ENCODE data around the gene SLC38A3.
"Not testable (repeated sequence)": the region's sequence is repeated elsewhere in the genome, so short reads cannot be mapped to it uniquely, and the experiment has no call there.

Gene SLC38A3

DNA sequence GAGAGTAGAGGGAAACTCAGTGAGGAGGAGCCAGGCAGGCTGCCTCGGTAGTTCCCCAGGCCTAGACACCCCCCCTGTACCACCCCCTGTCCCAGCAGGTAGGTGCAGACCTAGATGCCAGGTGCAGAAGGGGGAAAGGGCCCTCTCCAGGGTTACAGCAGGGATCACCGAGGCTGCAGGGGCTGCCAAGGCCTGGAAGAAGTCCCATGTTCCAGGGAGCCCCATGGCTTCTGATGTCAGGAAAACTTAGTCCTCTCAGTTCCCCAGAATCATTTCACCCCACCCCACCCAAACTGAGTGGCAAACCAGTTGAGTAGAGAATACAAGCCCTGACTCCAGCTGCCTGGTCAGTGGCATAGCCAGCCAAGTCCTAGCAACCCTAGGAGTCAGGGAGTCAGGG lies 56.4 kb downstream of the SLC38A3 start:
- H3K27me3 Mint-ChIP-seq = peaks cover 4% of the 10 kb centered on the region
- peaks cover 10% of the 10 kb centered on the region for H3K36me3 Mint-ChIP-seq (ENCODE audit: low read depth)
- no peak for ATAC-seq
- peaks cover 4% of the 10 kb centered on the region for H3K4me1 Mint-ChIP-seq
- DNase-seq = no peak
- H3K9me3 Mint-ChIP-seq = no peaks in the 10 kb centered on the region
- no peak overlapping the region for H3K4me3 Mint-ChIP-seq
- no peak overlapping the region for H3K27ac Mint-ChIP-seq

DNA sequence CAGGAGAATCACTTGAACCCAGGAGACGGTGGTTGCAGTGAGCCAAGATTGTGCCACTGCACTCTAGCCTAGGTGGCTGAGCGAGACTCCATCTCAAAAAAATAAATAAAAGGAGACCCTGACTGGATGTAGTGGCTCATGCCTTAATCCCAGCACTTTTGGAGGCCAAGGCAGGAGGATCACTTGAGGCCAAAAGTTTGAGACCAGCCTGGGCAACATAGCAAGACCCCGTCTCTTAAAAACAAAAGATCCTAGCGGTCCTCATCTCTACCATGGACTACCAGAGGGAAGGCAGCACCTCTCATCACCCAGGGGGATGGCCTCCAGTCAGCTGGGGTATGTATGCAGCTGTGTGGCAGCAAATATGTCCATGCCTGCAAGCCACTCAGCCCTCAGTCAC lies 57.1 kb downstream of the SLC38A3 start:
- peaks cover 11% of the 10 kb centered on the region for H3K27me3 Mint-ChIP-seq
- ATAC-seq; H3K4me1 Mint-ChIP-seq; H3K4me3 Mint-ChIP-seq; H3K27ac Mint-ChIP-seq; H3K9me3 Mint-ChIP-seq; DNase-seq; H3K36me3 Mint-ChIP-seq (ENCODE audit: low read depth): not testable (repeated sequence)

DNA sequence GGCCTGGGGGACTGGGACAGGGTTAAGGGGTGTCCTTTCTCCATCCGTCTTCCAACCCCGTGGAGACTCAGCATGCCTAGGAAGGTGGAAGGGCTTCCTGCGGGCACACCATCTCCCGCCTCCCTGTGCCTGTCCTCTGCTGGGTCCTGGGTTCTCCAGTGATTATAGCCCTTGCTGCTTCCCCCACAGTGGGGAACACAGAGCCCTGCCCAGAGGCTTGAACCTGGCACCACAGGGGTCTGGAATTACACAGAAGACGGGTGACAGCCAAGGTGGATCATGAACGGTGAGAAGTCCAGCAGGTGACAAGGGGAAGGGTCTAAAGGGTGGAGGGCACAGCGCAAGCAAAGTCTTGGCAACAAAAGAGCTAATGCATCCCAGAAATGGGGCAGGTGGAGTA lies 57.7 kb downstream of the SLC38A3 start:
- H3K4me1 Mint-ChIP-seq = peaks cover 4% of the 10 kb centered on the region
- no peak overlapping the region for H3K4me3 Mint-ChIP-seq
- ATAC-seq = no peak
- no peak overlapping the region for H3K27ac Mint-ChIP-seq
- DNase-seq = no peak
- no peaks in the 10 kb centered on the region for H3K36me3 Mint-ChIP-seq (ENCODE audit: low read depth)
- peaks cover 12% of the 10 kb centered on the region for H3K27me3 Mint-ChIP-seq
- no peaks in the 10 kb centered on the region for H3K9me3 Mint-ChIP-seq

DNA sequence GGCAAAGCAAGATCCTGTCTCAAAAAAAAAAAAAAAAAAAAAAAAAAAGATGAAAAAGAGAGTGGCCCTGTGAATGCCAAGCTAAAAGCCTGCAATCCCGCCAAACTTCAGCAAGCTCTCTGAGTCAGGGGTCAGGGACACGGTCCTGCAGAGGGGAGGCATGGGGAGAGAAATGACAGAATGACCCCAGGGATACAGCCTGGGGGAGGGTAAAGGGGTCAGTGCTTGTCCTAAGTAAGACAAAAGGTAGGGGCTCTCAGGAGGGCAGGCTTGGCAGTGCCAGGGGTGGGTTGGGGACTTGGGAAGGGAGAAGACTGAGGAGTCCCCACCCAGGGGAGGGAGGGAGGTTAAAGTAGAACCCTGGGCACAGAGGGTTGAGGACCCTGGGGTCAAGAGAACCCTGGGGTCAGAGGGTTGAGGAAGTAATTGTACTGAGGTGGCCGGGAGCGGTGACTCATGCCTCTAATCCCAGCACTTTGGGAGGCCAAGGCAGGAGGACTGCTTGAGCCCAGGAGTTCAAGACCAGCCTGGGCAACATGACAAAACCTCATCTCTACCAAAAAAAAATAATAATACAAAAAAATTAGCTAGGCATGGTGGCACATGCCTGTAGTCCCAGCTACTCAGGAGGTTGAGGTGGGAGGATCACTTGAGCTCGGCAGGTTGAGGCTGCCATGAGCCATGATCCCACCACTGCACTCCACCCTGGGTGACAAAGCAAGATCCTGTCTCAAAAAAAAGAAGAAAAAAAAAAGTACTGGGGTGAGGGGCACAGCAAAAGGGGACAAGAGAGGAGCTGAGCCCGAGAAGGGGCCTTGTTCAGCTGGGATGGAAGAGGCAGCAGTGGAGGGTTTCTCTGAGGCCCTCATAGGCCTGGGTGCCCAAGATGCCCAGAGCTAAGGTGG lies 58.7 kb downstream of the SLC38A3 start:
- peaks cover 4% of the 10 kb centered on the region for H3K4me1 Mint-ChIP-seq
- H3K9me3 Mint-ChIP-seq = no peaks in the 10 kb centered on the region
- H3K4me3 Mint-ChIP-seq = no peak overlapping the region
- no peak for DNase-seq
- no peak for ATAC-seq
- no peak overlapping the region for H3K27ac Mint-ChIP-seq
- no peaks in the 10 kb centered on the region for H3K36me3 Mint-ChIP-seq (ENCODE audit: low read depth)
- H3K27me3 Mint-ChIP-seq = peaks cover 20% of the 10 kb centered on the region

DNA sequence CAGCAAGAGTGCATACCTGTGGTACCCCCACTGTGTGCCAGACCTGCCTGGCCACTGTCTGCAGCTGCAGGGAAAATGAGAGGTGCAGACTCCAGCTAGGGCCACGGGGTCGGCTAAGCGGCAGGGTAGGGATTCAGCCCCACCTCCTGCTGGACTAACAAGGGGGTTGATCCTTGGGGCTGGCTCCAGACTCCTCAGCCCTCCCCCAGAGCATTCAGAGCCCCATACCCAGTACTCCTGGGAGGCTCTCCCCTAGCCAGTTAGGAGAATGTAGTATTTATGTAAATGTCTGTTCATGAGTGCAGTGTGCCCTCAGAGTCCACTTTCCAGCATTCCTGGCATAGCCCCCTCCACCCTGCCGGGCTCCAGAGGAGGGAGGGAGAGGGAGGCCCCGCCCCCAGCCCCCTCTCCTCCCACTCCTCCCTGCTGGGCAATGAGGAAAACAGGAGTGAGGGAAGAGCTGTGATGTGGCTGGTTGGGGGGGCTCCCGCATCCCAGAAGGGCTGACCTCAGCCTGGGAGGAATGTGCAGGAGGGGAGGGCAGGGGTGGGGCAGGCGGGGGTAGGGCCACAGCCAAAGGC lies 59.4 kb downstream of the SLC38A3 start:
- Mint-ChIP-seq H3K27ac (no peak overlapping the region), H3K9me3 (no peaks in the 10 kb centered on the region), H3K27me3 (peaks cover 24% of the 10 kb centered on the region), H3K4me3 (no peak overlapping the region), H3K4me1 (peaks cover 4% of the 10 kb centered on the region), H3K36me3 (ENCODE audit: low read depth) (no peaks in the 10 kb centered on the region)
- DNase-seq (no peak), ATAC-seq (no peak)

DNA sequence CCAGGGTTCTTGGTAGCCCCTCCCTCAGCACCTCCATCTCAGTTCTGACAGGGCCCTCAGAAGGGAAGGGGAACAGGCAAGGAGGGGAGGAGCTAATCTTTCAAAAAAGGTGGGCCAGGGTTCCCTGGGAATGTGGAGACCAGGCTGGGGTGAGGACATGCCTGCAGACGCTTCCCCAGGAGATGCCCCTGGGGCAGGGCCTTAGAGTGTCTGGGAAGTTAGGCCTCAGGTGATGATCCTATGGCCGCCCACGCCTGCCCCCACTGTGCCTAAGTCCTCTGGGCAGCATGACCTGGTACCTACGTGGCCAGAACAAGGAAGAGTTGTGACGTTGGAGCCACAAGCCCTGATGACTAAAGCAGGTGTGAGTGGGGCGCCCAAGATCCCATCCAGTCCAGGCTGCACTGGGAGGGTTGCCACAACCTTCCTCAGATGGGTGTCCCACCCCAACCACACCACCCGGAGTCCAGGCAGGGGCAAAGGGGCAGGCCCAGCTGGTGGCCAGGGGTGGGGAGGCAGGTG lies 60.0 kb downstream of the SLC38A3 start:
- no peak overlapping the region for H3K27ac Mint-ChIP-seq
- no peaks in the 10 kb centered on the region for H3K36me3 Mint-ChIP-seq (ENCODE audit: low read depth)
- peaks cover 24% of the 10 kb centered on the region for H3K27me3 Mint-ChIP-seq
- H3K4me3 Mint-ChIP-seq = no peak overlapping the region
- H3K9me3 Mint-ChIP-seq = no peaks in the 10 kb centered on the region
- ATAC-seq = no peak
- H3K4me1 Mint-ChIP-seq = no peaks in the 10 kb centered on the region
- DNase-seq = no peak

DNA sequence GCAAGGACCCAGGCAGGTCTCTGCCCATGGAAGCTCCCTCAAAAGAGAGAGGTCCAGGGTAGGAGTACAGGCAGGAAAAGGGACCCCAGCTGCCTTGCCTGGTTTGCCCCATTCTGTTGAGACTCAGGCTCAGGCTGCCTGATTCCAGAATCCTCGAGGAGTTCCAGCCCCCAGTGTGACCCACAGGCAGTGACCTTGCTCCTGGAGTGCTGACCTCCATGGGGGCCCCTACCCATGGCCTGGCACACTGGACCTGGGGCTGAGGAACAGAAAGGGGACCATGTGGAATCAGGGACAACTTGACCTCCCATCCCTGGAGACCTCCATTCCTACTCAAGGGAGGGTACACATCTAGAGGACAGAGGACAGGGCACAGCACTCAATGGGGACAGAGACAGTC lies 60.5 kb downstream of the SLC38A3 start:
- Mint-ChIP-seq H3K27ac (no peak overlapping the region), H3K27me3 (peaks cover 24% of the 10 kb centered on the region), H3K4me3 (no peak overlapping the region), H3K36me3 (ENCODE audit: low read depth) (no peaks in the 10 kb centered on the region), H3K4me1 (no peaks in the 10 kb centered on the region), H3K9me3 (no peaks in the 10 kb centered on the region)
- DNase-seq = no peak
- no peak for ATAC-seq

DNA sequence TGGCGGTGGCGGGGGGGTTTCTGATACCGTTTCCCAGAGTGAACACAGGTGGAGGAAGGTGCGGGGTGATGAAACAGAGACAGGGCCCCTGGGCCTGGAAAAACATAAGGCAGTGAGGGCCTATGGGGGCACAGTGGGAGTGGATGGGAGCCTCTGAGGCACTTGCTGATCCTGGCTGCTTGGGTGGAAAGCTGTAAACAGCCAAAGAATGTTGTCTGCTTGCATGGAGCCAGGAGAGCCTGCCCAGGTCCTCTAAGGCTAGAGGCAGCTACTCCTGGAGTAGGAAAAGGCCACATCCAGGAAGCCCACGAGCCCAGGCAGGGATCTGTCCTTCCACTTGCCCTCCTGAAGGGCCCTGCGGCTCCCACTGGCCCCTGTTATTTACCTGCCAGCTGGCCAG lies 60.9 kb downstream of the SLC38A3 start:
- no peak for ATAC-seq
- no peaks in the 10 kb centered on the region for H3K4me1 Mint-ChIP-seq
- H3K27ac Mint-ChIP-seq = no peak overlapping the region
- no peaks in the 10 kb centered on the region for H3K9me3 Mint-ChIP-seq
- H3K27me3 Mint-ChIP-seq = peaks cover 24% of the 10 kb centered on the region
- H3K36me3 Mint-ChIP-seq (ENCODE audit: low read depth) = no peaks in the 10 kb centered on the region
- DNase-seq = no peak
- H3K4me3 Mint-ChIP-seq = no peak overlapping the region

DNA sequence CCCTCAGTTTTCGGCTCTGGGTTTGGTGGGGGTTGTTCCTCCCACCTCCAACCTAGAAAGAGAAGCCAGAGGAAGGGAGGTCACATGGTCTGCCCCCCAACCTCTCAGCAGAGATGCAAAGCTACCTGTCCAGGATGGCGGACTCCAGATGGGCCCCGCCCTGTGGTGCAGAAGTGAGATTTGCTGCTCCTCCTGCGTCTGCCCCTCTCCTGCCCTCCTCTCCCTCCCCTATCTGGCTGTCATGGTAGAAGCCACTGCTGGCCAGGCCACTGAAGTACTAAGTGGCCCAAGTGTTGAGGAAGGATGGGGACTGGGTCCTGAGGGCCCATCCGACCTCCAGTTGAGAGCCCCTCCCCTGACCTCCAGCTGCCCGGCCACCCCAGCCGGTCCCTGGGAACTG lies 61.8 kb downstream of the SLC38A3 start:
- H3K27me3 Mint-ChIP-seq = peaks cover 24% of the 10 kb centered on the region
- no peaks in the 10 kb centered on the region for H3K9me3 Mint-ChIP-seq
- H3K4me3 Mint-ChIP-seq = no peak overlapping the region
- H3K27ac Mint-ChIP-seq = no peak overlapping the region
- DNase-seq (no peak), ATAC-seq (no peak)
- H3K36me3 Mint-ChIP-seq (ENCODE audit: low read depth) = no peaks in the 10 kb centered on the region
- H3K4me1 Mint-ChIP-seq = peaks cover under 1% of the 10 kb centered on the region

DNA sequence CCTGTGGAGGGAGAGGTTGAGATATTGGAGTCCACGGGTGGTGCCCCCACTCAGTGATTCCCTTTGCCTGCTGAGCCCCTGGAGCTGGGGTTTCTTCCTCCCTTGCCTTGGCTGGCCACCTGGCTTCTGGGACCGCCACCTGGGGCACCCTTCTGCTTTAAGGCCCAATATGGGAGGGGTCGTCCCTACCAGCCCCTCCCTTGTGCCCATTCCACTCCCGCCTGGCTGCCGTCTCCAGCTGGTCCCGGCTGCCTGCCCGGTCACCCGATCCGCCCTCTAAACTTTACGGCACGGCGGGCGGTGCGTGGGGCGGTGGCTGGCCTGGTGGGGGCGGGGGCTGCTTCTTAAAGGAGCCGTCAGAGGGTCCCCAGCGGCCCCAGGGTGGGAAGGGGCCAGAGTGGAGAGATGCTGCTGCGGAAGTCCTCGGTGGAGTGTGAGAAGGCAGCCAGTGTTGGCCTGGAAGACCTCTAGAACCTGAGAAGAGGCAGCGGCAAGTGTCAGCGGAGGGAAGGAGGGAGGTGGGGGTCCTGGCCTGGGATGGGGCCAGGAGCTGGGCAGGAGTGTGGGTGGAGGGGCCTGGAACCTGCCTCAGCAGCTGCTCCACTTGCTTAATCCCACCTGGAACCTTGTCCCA lies 62.3 kb downstream of the SLC38A3 start:
- Mint-ChIP-seq H3K27ac (no peak overlapping the region), H3K4me3 (no peak overlapping the region), H3K9me3 (no peaks in the 10 kb centered on the region), H3K4me1 (peaks cover 4% of the 10 kb centered on the region), H3K27me3 (peaks cover 24% of the 10 kb centered on the region), H3K36me3 (ENCODE audit: low read depth) (no peaks in the 10 kb centered on the region)
- DNase-seq (no peak), ATAC-seq (no peak)

DNA sequence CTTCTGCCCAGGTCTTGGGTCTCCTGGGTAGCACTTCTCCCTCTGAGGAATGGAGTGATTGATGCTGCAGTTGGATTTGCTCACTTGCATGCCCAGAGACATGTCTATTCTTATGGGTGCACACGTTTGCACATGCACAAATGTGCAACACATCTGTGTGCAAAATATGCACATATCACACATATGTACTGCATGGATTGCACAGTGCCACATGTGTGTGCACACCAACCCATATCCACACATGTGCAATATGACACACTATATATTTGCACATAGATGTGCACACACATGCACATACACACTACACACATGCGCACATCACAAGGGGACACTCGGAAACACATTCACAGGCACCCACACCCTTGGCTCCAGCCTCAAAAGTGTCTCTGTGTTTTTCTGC lies 63.2 kb downstream of the SLC38A3 start:
- Mint-ChIP-seq H3K4me1 (peaks cover 10% of the 10 kb centered on the region), H3K27ac (no peak overlapping the region), H3K27me3 (peaks cover 28% of the 10 kb centered on the region), H3K36me3 (ENCODE audit: low read depth) (no peaks in the 10 kb centered on the region), H3K4me3 (no peak overlapping the region), H3K9me3 (no peaks in the 10 kb centered on the region)
- no peak for DNase-seq
- ATAC-seq = no peak

DNA sequence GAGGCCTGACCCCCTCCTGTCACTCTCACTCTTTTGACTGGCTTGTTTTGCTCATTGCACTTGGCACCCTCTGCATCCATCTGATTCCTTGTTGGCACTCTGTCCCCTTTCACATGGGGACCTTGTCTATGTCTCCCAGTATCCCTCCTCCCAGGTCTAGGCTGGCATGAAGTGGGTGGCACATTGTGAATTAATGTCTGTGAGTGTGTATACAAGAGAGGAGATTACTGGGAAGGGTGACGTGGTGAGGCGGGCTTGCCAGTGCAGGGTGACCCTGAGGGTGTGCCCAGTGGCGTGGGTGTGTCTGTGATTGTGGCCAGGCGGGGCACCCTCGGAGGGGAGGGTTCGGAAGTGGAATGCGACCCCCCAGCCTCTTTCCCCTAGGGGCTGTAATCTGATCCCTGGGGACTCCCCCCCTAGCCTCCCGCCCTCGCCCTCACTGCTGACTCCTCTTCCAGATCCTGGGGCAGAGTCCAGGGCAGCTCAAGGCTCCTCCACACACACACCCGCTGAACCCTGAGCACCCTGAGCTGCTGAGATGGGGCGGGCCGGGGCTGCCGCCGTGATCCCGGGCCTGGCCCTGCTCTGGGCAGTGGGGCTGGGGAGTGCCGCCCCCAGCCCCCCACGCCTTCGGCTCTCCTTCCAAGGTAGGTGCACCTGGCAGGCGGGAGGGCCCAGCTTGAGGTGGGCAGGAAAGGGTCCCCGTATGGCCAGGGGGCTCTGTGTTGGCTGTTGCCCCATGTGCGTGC lies 63.8 kb downstream of the SLC38A3 start, which contains the start of gene SEMA3B:
Gene SEMA3B (plus strand): TSS at position 445 of the 749 bp plus-strand sequence. CDS start 94 bp downstream, at position 539.
- Mint-ChIP-seq H3K36me3 (ENCODE audit: low read depth) (no peaks in the 10 kb centered on the region), H3K27ac (no peak within 1 kb of the TSS), H3K4me3 (no peak within 1 kb of the TSS), H3K4me1 (peaks cover 10% of the 10 kb centered on the region), H3K27me3 (peaks cover 29% of the 10 kb centered on the region), H3K9me3 (no peaks in the 10 kb centered on the region)
- ATAC-seq (no peak), DNase-seq (no peak)

DNA sequence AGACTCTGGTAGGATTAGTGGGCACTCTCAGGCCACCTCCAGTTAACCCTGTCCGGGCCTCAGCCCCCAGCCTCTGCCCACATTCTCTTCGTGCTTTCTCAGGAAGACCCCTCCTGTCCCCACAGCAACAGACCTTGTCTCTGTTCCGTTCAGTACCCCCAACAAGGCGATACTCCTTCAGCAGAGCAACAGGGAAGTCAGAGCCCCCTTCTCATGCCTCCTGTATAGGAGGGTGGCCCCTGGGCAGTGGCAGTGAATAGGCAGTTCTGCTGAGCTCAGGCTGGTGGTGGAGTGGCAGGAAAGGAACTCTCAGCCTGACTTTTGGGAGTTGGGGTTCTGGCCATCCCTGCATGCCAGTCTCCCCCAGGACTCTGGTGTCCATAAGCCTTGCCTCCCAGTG lies 64.4 kb downstream of the SLC38A3 start:
- no peak overlapping the region for H3K4me3 Mint-ChIP-seq
- DNase-seq (no peak), ATAC-seq (no peak)
- H3K36me3 Mint-ChIP-seq (ENCODE audit: low read depth) = no peaks in the 10 kb centered on the region
- H3K9me3 Mint-ChIP-seq = no peaks in the 10 kb centered on the region
- H3K27ac Mint-ChIP-seq = no peak overlapping the region
- H3K27me3 Mint-ChIP-seq = peaks cover 35% of the 10 kb centered on the region
- peaks cover 15% of the 10 kb centered on the region for H3K4me1 Mint-ChIP-seq

DNA sequence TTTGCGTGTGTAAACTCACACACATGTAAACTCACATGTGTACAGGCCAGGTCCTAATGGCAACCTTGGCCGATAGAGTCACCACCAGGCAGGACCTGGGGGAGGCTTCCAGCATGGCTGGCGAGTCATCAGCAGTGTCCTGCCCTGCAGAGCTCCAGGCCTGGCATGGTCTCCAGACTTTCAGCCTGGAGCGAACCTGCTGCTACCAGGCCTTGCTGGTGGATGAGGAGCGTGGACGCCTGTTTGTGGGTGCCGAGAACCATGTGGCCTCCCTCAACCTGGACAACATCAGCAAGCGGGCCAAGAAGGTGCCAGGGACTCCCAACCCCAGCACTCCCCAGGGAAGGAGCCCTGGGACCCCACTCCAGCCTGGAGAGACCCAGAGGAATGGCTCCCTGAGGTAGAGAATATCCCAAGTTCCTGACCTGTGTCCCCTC lies 64.9 kb downstream of the SLC38A3 start:
- peaks cover 38% of the 10 kb centered on the region for H3K27me3 Mint-ChIP-seq
- H3K27ac Mint-ChIP-seq = no peak overlapping the region
- no peak overlapping the region for H3K4me3 Mint-ChIP-seq
- ATAC-seq = no peak
- DNase-seq = no peak
- H3K9me3 Mint-ChIP-seq = no peaks in the 10 kb centered on the region
- H3K4me1 Mint-ChIP-seq = peaks cover 19% of the 10 kb centered on the region
- H3K36me3 Mint-ChIP-seq (ENCODE audit: low read depth) = no peaks in the 10 kb centered on the region

All from activated naive CD8-positive, alpha-beta T cell treated with anti-CD3 and anti-CD28 coated beads, Interleukin-2, amount 50 U/mL, for 24 hours (primary cell).